Urinary bladder (tissue), 4 donors: ENCODE data around the gene ADAMTS17. TPM values are rescaled to one million over a fixed set of nuclear protein-coding genes. Genes with fewer than 3 reads are reported as not detected.

Source experiments
- DNase-seq: peaks from one replicate; pipeline ENCODE4 v3.0.0-alpha.2; 2015; ENCODE audit errors: extremely low spot score
- H3K27ac ChIP-seq: one replicate; pipeline ENCODE4 v1.5.1; 2013; ENCODE audit warnings: low read depth, mild to moderate bottlenecking, moderate library complexity
- H3K36me3 ChIP-seq: one replicate; pipeline ENCODE4 v1.6.1; 2013; ENCODE audit warnings: mild to moderate bottlenecking, moderate library complexity; ENCODE audit not compliant: insufficient read depth
- H3K4me1 ChIP-seq: one replicate; pipeline ENCODE4 v1.6.1; 2013; ENCODE audit warnings: mild to moderate bottlenecking, moderate library complexity; ENCODE audit not compliant: insufficient read depth
- H3K4me3 ChIP-seq: one replicate; pipeline ENCODE4 v1.5.1; 2013; ENCODE audit warnings: low read depth, low read length
- WGBS: extraction: QIAGEN DNeasy Blood & Tissue Kit; methylation state at CpG from one replicate; pipeline ENCODE4 v1.1.7; 2013; 5-methylcytosine and 5-hydroxymethylcytosine counted together
- polyA plus RNA-seq: library from polyadenylated mRNA; stranded (reverse); fragments of 200-250 nt; gene quantifications from one replicate; pipeline ENCODE4 v1.2.3, GENCODE V29; 2013
- total RNA-seq: library from RNA; depleted of rRNA; stranded (reverse); fragments of >200 nt; gene quantifications from one replicate; pipeline ENCODE4 v1.2.3, GENCODE V29; 2014
- donor health status: healthy with polysubstance abuse.
- donor health status: healthy.

ADAMTS17 gene
- total and polyA plus RNA-seq, 2 donors = 2.8 to 10.7 TPM

DNA sequence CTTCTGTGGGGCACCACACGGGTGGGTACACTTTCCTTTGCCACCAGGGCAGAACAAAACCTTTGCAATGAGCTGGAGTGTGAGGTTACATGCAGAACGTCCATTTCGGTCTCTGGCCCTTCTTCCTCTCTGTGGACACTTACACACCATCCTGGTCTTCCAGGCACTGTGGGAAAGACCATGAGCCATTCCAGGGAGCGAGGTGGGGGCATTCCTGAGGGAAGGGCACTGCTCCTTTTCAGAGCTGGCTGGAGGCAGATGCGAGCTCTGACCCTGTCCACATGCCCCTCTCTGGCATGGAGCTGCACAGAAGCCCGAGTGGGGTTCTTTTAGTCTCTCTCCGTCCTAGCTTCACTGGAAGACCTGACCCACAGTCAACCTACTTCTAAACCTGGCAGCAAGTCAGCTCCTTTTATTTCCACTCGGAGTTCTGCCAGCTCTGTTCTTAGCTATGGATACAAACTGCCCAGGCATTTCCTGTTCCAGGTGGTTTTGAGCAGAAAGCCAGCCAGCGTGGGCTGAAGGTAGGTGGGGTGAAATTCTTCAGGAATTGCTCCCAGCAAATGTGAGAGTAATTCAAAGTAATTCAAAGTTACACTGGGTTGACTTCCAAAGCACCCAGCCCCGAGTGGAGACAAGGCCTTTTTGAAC is 281.4 kb downstream of the ADAMTS17 start:
- H3K4me1 ChIP-seq = peaks cover 2% of the 10 kb centered on the region
- no peaks in the 10 kb centered on the region for H3K36me3 ChIP-seq
- no peak overlapping the region for H3K27ac ChIP-seq
- no peak overlapping the region for H3K4me3 ChIP-seq
- 62% methylated on average over 10 of the region's 10 CpGs for WGBS
- no peak for DNase-seq

- Histone ChIP-seq H3K36me3 (no peaks in the 10 kb centered on the region), H3K4me1 (peaks cover 2% of the 10 kb centered on the region), H3K4me3 (no peak overlapping the region), H3K27ac (no peak overlapping the region)
- 96% methylated on average over 4 of the region's 4 CpGs for WGBS
- no peak for DNase-seq
Observed at GRCh38 chr15:100059521-100059920, 282.3 kb downstream of the ADAMTS17 start.

- 91% methylated on average over 12 of the region's 12 CpGs for WGBS
- no peaks in the 10 kb centered on the region for H3K36me3 ChIP-seq
- H3K4me3 ChIP-seq = no peak overlapping the region
- no peak for DNase-seq
- no peak overlapping the region for H3K27ac ChIP-seq
- peaks cover 2% of the 10 kb centered on the region for H3K4me1 ChIP-seq
Observed at GRCh38 chr15:100059094-100059493, 282.7 kb downstream of the ADAMTS17 start.

DNA sequence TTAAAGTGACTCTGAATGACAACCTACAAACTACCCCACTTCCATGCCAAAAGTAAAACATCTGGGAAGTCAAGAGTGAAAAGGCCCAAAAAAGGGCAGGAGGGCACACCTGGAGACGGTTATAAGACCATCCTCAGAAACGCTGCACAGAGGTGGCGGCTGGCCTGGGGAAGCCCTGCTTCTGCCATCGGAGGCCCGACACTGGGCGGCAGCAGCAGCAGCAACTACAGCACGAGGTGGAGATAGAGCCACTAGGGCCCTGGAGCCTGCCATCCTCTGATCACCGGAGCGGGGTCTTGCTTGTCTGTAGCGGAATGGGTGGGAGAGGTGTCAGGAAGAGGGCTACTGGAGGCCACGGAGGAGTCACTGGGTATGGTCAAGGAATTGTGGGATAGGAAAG is 283.3 kb downstream of the ADAMTS17 start:
- no peak for DNase-seq
- no peak overlapping the region for H3K27ac ChIP-seq
- 96% methylated on average over 11 of the region's 11 CpGs for WGBS
- no peak overlapping the region for H3K4me3 ChIP-seq
- H3K36me3 ChIP-seq = no peaks in the 10 kb centered on the region
- peaks cover 2% of the 10 kb centered on the region for H3K4me1 ChIP-seq

GRCh38 chr15:100057281-100057680 is 284.5 kb downstream of the ADAMTS17 start:
- 93% methylated on average over 8 of the region's 8 CpGs for WGBS
- Histone ChIP-seq H3K27ac (no peak overlapping the region), H3K4me1 (peaks cover 2% of the 10 kb centered on the region), H3K4me3 (no peak overlapping the region), H3K36me3 (no peaks in the 10 kb centered on the region)
- DNase-seq = no peak

GRCh38 chr15:100056411-100057072 is 285.2 kb downstream of the ADAMTS17 start:
- no peak overlapping the region for H3K27ac ChIP-seq
- H3K4me3 ChIP-seq = no peak overlapping the region
- H3K4me1 ChIP-seq = peaks cover 2% of the 10 kb centered on the region
- 97% methylated on average over 14 of the region's 14 CpGs for WGBS
- H3K36me3 ChIP-seq = no peaks in the 10 kb centered on the region
- DNase-seq = no peak

- no peak overlapping the region for H3K4me3 ChIP-seq
- peaks cover 2% of the 10 kb centered on the region for H3K4me1 ChIP-seq
- H3K36me3 ChIP-seq = no peaks in the 10 kb centered on the region
- 94% methylated on average over 2 of the region's 2 CpGs for WGBS
- no peak for DNase-seq
- no peak overlapping the region for H3K27ac ChIP-seq
Observed at GRCh38 chr15:100055821-100056220, 286.0 kb downstream of the ADAMTS17 start.

DNA sequence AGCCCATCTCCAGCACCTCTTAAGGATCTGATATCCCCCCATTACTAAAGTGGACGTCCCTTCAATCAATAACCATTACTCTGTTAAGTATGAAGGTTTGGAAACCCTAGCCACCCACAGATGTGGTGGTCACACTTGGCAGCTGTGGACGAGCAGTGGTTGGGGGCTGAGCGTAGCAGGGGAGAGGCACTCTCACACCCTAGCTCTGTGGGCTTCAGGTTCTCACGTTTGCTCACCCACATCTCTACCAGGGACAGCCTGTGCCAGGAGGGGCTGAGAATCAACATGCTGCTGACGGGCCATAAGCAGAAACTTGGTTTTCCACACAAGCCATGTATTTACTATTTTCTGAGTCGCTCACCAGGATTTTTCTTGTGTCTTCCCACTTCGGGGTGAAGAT is 287.2 kb downstream of the ADAMTS17 start:
- H3K27ac ChIP-seq = no peak overlapping the region
- WGBS = 85% methylated on average over 7 of the region's 7 CpGs
- H3K36me3 ChIP-seq = no peaks in the 10 kb centered on the region
- no peak for DNase-seq
- no peaks in the 10 kb centered on the region for H3K4me1 ChIP-seq
- no peak overlapping the region for H3K4me3 ChIP-seq

- Histone ChIP-seq H3K27ac (no peak overlapping the region), H3K4me3 (no peak overlapping the region), H3K36me3 (no peaks in the 10 kb centered on the region), H3K4me1 (no peaks in the 10 kb centered on the region)
- WGBS = 56% methylated on average over 11 of the region's 11 CpGs
- no peak for DNase-seq
Observed at GRCh38 chr15:100053474-100054121, 288.2 kb downstream of the ADAMTS17 start.

- Histone ChIP-seq H3K4me3 (no peak overlapping the region), H3K4me1 (no peaks in the 10 kb centered on the region), H3K36me3 (no peaks in the 10 kb centered on the region), H3K27ac (no peak overlapping the region)
- 85% methylated on average over 19 of the region's 19 CpGs for WGBS
- DNase-seq = no peak
Observed at GRCh38 chr15:100052716-100053473, 288.9 kb downstream of the ADAMTS17 start.

GRCh38 chr15:100050877-100051786 is 290.6 kb downstream of the ADAMTS17 start:
- H3K4me1 ChIP-seq = no peaks in the 10 kb centered on the region
- 88% methylated on average over 19 of the region's 19 CpGs for WGBS
- H3K4me3 ChIP-seq = no peak overlapping the region
- no peak for DNase-seq
- no peak overlapping the region for H3K27ac ChIP-seq
- H3K36me3 ChIP-seq = no peaks in the 10 kb centered on the region

DNA sequence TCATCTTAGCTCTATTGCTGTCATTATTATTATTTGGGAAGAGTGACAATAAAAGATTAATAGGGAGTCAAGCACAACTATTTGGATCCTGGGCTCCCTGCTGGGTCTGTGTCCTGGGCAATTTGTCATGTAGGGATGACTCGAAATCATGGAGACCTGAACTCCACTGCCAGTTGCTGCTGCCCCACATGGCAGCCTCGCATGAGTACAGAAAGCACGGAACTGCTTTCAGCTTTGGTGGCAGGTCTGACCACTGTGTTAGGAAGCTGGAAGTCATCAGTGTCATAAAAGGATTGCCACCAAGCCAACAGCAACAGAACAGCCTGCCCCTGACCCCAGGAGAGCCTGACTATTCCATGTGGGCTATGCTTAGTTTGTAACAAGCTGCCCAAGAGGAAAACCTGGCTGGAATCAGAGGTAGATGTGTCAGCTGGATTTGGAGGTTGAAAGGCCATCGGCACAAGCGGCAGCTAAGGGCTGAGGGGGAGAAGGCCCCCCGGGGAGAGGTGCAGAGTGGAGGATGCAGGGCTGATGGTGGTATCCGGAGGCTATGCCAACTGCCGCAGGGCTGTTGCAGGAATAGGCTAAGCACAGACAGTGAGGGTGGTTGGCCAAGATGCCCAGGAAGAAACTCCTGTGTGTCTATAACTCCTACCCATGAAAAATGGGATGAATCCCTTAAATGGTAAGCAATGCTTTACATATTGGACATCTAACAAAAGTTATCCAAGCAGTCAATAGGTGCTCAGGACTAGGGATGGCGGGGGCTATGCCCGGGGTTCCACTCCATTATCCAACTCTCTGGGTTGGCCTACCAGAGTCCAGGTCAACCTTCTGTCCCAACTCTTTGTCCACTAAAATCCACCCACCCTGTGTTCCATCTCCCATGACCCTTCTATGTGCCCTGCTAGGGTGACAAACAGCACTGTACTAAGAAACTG is 291.6 kb downstream of the ADAMTS17 start:
- no peak overlapping the region for H3K27ac ChIP-seq
- no peak overlapping the region for H3K4me3 ChIP-seq
- 90% methylated on average over 10 of the region's 10 CpGs for WGBS
- DNase-seq = no peak
- no peaks in the 10 kb centered on the region for H3K4me1 ChIP-seq
- no peaks in the 10 kb centered on the region for H3K36me3 ChIP-seq
